Measurements from ENCODE around the gene AHRR.

GRCh38 chr5:320524-321229 lies 837 bp upstream of the AHRR start:
- TF ChIP-seq EZH2 (IDR thresholded peaks at IDR 0.05; ENCODE audit: low read depth, unreplicated experiment) (no peak), CTCF (conservative IDR thresholded peaks at IDR 0.05; ENCODE audit: low read depth in 2 of 2) (no peak; a peak in 1 of 4 replicates), JUNB (IDR thresholded peaks at IDR 0.05; ENCODE audit: unreplicated experiment) (no peak)
